HG02885 (cell line): ENCODE results near the gene DNAJC6.
A peak's percentile ranks its signal among the peaks of the same experiment; 100 is the strongest.
"Not testable (repeated sequence)": the region's sequence is repeated elsewhere in the genome, so short reads cannot be mapped to it uniquely, and the experiment has no call there.

ENCODE experiments used
- ATAC-seq: cut with Tn5 transposase; IDR thresholded peaks from one replicate; pipeline ENCODE4 v1.9.1; 2021; ENCODE audit warnings: mild to moderate bottlenecking; ENCODE audit not compliant: unreplicated experiment, poor library complexity

Gene DNAJC6

DNA sequence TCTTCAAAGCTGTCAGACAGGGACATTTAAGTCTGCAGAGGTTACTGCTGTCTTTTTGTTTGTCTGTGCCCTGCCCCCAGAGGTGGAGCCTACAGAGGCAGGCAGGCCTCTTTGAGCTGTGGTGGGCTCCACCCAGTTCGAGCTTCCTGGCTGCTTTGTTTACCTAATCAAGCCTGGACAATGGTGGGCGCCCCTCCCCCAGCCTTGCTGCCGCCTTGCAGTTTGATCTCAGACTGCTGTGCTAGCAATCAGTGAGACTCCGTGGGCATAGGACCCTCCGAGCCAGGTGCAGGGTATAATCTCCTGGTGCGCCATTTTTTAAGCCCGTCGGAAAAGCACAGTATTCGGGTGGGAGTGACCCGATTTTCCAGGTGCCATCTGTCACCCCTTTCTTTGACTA lies 146.3 kb downstream of the DNAJC6 start:
- ATAC-seq: not testable (repeated sequence)

DNA sequence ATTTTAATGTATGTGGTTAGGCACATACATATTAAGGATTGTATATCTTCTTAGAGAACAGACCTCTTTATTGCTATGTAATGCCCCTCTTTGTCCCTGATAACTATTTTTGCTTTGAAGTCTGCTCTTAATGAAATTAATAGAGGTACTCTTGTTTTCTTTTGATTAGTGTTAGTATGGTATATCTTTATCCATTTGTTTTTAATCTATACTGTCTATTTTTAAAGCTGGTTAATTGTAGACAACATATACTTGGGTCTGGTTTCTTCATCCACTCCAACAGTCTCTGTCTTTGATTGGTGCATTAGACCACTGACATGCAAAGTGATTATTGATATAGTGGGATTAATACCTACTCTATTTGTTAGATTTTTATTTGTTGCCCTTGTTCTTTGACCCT lies 147.1 kb downstream of the DNAJC6 start:
- ATAC-seq: no peak

DNA sequence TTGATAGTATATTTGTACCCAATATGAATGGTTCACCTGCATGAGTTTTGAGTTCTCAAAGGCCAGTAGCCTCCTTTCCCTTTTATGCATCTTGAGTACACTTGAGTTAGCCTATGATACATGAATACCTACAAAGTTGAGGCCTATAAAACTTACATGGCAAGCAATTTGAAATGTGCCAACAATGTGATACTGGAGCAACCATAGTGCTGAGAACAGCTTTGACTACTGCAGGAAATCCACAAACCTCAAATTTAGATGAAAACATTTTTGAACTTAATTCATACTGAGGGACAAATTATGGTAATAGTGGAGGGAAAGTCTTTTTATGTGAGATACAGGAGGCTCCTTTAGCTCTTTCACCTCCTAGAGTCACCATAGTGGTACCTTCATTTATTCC lies 148.5 kb downstream of the DNAJC6 start:
- no peak for ATAC-seq

DNA sequence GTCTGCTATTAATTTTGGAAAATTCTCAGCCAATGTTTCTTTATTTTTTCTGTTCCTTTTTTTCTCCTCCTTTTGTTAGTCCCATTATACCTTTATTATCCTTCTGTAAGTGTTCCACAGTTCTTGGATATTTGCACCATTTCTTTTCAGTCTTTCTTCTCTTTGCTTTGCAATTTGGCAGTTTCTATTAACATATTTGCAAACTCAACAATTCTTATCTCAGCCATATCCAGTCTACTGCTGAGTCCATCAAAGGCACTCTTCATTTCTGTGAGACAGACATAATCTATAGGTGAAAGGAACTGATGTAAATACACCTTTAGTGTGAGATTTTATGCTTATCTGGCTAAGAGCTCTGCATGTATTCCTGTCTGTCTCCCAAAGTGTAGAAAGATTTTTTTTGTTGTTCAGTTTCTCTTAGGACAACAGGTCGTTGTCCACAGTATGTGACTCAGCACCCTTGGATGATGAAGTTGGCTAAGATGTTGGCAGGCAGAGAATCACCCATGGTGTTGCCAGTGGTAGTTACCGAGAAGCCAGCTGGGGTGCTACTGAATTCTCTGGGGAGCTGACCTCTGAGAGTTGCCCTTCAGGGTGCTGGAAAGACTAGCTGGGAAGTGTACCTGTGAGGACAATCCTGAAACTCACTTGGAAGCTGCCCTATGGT lies 149.5 kb downstream of the DNAJC6 start:
- no peak for ATAC-seq

DNA sequence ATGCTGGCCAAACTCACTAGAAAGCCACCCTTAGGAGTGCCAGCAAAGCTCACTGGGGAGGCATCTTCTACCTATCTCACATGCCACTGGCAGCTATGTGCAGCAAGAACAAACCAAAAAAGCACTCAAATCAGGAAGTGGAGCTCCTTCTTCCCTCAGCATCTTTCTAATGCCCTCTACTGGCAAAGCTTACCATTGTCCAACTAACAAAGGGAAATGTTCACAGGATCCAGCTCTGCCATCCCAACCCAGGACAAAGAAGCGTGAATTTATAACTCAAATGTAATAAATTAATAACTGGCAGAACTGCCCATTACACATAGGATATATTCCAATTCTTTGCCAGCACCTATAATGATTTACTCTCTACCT lies 150.0 kb downstream of the DNAJC6 start:
- peak; percentile 92 for ATAC-seq
